Measurements from ENCODE around the gene PTPRZ1. TPM values are rescaled to one million over a fixed set of nuclear protein-coding genes. Genes with fewer than 3 reads are reported as not detected.
A peak's percentile ranks its signal among the peaks of the same experiment; 100 is the strongest.

PTPRZ1 gene
- not detected for total RNA-seq

GRCh38 chr7:121872831-121873288 is at the start of gene PTPRZ1:
TSS of gene PTPRZ1 (plus strand) at chr7:121873161. CDS start at chr7:121873500, 339 bp downstream.
- H3K27me3 Mint-ChIP-seq, result peaks cover 52% of the 10 kb centered on the region
- H3K9me3 Mint-ChIP-seq, result no peaks in the 10 kb centered on the region
- DNase-seq, result peak; percentile 2
- H3K27ac Mint-ChIP-seq, result no peak within 1 kb of the TSS
- H3K4me1 Mint-ChIP-seq, result peaks cover 3% of the 10 kb centered on the region
- peak within 1 kb of the TSS; percentile 6 for H3K4me3 Mint-ChIP-seq
- H3K36me3 Mint-ChIP-seq, result peaks cover 2% of the 10 kb centered on the region

DNA sequence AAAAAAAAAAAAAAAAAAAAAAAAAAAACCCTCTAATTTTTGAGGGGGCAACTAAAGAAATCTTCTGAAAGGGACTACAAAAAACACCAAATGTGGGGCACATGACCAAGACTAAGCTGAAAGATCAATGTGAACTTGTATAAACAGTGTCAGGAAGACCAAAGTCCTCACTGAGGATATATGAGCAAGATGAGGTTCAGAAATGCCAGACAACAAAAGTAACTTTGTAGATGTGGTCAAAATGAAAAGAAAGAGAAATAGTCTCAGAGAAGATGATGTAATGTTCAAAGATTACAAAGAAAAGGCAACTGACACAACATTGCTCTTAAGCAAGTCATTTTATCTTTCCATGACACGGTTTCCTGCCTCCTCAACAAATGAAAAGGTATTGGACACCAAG is 48.7 kb upstream of the PTPRZ1 start:
- no peak for DNase-seq
- no peak overlapping the region for H3K27ac Mint-ChIP-seq
- H3K4me1 Mint-ChIP-seq, result no peaks in the 10 kb centered on the region
- no peaks in the 10 kb centered on the region for H3K36me3 Mint-ChIP-seq
- no peaks in the 10 kb centered on the region for H3K27me3 Mint-ChIP-seq
- no peak overlapping the region for H3K4me3 Mint-ChIP-seq
- H3K9me3 Mint-ChIP-seq, result no peaks in the 10 kb centered on the region

DNA sequence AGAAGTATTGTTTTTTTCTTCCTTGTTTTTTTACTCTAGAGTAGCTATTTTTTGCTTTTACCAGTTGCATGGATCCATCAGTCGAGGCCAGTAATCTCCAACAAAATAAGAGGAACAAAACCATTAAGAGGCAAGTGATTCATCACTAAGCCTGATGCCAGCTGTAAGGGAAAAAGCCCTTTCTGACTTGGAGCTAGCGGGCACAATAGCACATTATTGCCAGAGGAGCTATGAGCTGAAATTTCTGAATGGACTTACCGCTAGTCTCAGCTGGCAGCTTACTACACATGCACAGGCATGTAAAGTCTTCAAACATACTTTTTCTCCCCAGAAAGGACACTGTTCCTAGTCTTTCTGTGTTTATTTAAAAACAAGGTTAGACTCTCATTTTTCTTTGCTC is 41.6 kb upstream of the PTPRZ1 start:
- Mint-ChIP-seq H3K9me3 (peaks cover 2% of the 10 kb centered on the region), H3K4me1 (no peaks in the 10 kb centered on the region), H3K36me3 (no peaks in the 10 kb centered on the region), H3K27me3 (no peaks in the 10 kb centered on the region), H3K27ac (no peak overlapping the region), H3K4me3 (no peak overlapping the region)
- DNase-seq, result no peak

- peaks cover 2% of the 10 kb centered on the region for H3K9me3 Mint-ChIP-seq
- no peak overlapping the region for H3K27ac Mint-ChIP-seq
- H3K4me3 Mint-ChIP-seq, result no peak overlapping the region
- DNase-seq, result no peak
- H3K36me3 Mint-ChIP-seq, result no peaks in the 10 kb centered on the region
- no peaks in the 10 kb centered on the region for H3K4me1 Mint-ChIP-seq
- H3K27me3 Mint-ChIP-seq, result no peaks in the 10 kb centered on the region
Observed at GRCh38 chr7:121831801-121832200, 41.2 kb upstream of the PTPRZ1 start.

GRCh38 chr7:121832347-121832746 is 40.6 kb upstream of the PTPRZ1 start:
- no peak overlapping the region for H3K27ac Mint-ChIP-seq
- H3K9me3 Mint-ChIP-seq, result peaks cover 2% of the 10 kb centered on the region
- DNase-seq, result no peak
- H3K4me3 Mint-ChIP-seq, result no peak overlapping the region
- H3K4me1 Mint-ChIP-seq, result no peaks in the 10 kb centered on the region
- no peaks in the 10 kb centered on the region for H3K36me3 Mint-ChIP-seq
- H3K27me3 Mint-ChIP-seq, result no peaks in the 10 kb centered on the region

GRCh38 chr7:121833991-121834390 is 39.0 kb upstream of the PTPRZ1 start:
- Mint-ChIP-seq H3K27me3 (no peaks in the 10 kb centered on the region), H3K36me3 (no peaks in the 10 kb centered on the region), H3K9me3 (peaks cover 2% of the 10 kb centered on the region), H3K4me3 (no peak overlapping the region), H3K4me1 (no peaks in the 10 kb centered on the region), H3K27ac (no peak overlapping the region)
- no peak for DNase-seq

DNA sequence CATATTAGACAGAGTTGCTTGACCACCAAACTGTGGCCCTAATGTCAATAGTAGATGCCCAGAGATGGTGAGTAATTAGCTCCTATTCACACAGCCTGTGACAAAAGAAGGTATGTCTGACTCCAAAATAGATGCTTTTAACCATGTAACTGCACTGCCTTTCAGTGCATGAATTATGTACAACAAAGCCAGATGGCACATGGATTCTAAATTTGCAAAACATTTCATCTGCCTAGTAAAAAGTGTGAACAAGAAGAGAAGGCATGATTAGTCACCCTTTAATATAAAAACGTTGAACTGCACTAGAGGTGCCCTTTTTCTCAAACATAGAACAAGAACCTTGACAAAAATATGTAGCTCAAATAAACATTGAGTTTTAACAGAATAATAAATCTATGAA is 35.5 kb upstream of the PTPRZ1 start:
- peaks cover 5% of the 10 kb centered on the region for H3K9me3 Mint-ChIP-seq

GRCh38 chr7:121847041-121847440 is 25.9 kb upstream of the PTPRZ1 start:
- H3K9me3 Mint-ChIP-seq, result peaks cover 3% of the 10 kb centered on the region
- no peak for DNase-seq
- no peak overlapping the region for H3K4me3 Mint-ChIP-seq
- H3K36me3 Mint-ChIP-seq, result no peaks in the 10 kb centered on the region
- H3K27ac Mint-ChIP-seq, result no peak overlapping the region
- no peaks in the 10 kb centered on the region for H3K4me1 Mint-ChIP-seq
- no peaks in the 10 kb centered on the region for H3K27me3 Mint-ChIP-seq

More for the DNA sequence above, 35.5 kb upstream of the PTPRZ1 start:
- H3K4me3 Mint-ChIP-seq, result no peak overlapping the region
- DNase-seq, result no peak
- no peaks in the 10 kb centered on the region for H3K27me3 Mint-ChIP-seq
- H3K27ac Mint-ChIP-seq, result no peak overlapping the region
- no peaks in the 10 kb centered on the region for H3K36me3 Mint-ChIP-seq
- no peaks in the 10 kb centered on the region for H3K4me1 Mint-ChIP-seq

DNA sequence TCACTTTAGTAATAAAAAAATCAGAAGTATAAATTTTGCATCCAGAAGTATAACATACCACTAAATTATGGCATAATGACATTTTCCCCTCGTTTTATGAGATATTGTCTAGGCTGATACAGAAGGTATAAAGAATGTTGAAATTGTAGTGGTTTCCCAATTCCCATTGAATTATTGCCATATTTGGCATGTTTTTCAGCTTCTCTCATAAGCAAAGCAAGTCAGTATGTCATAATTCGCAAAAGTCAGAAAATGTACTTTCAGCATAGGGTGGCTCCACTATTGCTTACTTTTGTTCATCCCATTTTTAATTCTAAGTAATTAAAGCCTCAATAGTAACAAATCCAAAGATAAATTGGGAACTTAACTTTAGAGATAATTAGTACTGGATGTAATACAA is 19.7 kb upstream of the PTPRZ1 start:
- Mint-ChIP-seq H3K9me3 (peaks cover 3% of the 10 kb centered on the region), H3K27ac (no peak overlapping the region), H3K4me3 (no peak overlapping the region), H3K4me1 (no peaks in the 10 kb centered on the region), H3K36me3 (no peaks in the 10 kb centered on the region), H3K27me3 (no peaks in the 10 kb centered on the region)
- no peak for DNase-seq

GRCh38 chr7:121860953-121861352 is 12.0 kb upstream of the PTPRZ1 start:
- no peak overlapping the region for H3K4me3 Mint-ChIP-seq
- no peak for DNase-seq
- no peaks in the 10 kb centered on the region for H3K9me3 Mint-ChIP-seq
- H3K4me1 Mint-ChIP-seq, result no peaks in the 10 kb centered on the region
- no peaks in the 10 kb centered on the region for H3K27me3 Mint-ChIP-seq
- no peaks in the 10 kb centered on the region for H3K36me3 Mint-ChIP-seq
- no peak overlapping the region for H3K27ac Mint-ChIP-seq

DNA sequence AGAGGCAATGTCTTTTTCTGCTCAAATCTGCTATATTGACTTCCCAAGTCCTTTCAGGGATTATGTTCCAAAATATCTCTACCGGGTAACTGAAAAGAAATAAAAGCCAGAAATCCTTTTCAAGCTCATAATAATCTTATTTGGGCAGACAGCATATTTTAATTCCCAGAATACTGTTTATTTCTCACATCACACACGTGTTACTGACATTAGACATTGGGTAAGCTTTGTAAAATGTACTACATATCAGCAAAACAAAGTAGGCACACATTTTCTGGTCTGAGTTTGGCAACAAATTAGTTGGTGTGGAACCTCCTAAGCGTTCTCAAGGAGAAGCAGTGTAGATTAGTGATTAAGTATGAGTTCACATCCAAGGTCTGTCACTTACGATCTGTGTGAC is 10.4 kb upstream of the PTPRZ1 start:
- H3K27ac Mint-ChIP-seq, result no peak overlapping the region
- H3K4me1 Mint-ChIP-seq, result no peaks in the 10 kb centered on the region

GRCh38 chr7:121871188-121871587 is 1.8 kb upstream of the PTPRZ1 start:
- H3K36me3 Mint-ChIP-seq, result peaks cover 2% of the 10 kb centered on the region
- H3K4me3 Mint-ChIP-seq, result no peak overlapping the region
- no peak overlapping the region for H3K27ac Mint-ChIP-seq
- H3K27me3 Mint-ChIP-seq, result peaks cover 49% of the 10 kb centered on the region
- peaks cover 1% of the 10 kb centered on the region for H3K9me3 Mint-ChIP-seq
- no peak for DNase-seq
- peaks cover 3% of the 10 kb centered on the region for H3K4me1 Mint-ChIP-seq

More for the DNA sequence above, 10.4 kb upstream of the PTPRZ1 start:
- H3K4me3 Mint-ChIP-seq, result no peak overlapping the region
- H3K9me3 Mint-ChIP-seq, result peaks cover 1% of the 10 kb centered on the region
- H3K27me3 Mint-ChIP-seq, result no peaks in the 10 kb centered on the region
- no peak for DNase-seq
- no peaks in the 10 kb centered on the region for H3K36me3 Mint-ChIP-seq

DNA sequence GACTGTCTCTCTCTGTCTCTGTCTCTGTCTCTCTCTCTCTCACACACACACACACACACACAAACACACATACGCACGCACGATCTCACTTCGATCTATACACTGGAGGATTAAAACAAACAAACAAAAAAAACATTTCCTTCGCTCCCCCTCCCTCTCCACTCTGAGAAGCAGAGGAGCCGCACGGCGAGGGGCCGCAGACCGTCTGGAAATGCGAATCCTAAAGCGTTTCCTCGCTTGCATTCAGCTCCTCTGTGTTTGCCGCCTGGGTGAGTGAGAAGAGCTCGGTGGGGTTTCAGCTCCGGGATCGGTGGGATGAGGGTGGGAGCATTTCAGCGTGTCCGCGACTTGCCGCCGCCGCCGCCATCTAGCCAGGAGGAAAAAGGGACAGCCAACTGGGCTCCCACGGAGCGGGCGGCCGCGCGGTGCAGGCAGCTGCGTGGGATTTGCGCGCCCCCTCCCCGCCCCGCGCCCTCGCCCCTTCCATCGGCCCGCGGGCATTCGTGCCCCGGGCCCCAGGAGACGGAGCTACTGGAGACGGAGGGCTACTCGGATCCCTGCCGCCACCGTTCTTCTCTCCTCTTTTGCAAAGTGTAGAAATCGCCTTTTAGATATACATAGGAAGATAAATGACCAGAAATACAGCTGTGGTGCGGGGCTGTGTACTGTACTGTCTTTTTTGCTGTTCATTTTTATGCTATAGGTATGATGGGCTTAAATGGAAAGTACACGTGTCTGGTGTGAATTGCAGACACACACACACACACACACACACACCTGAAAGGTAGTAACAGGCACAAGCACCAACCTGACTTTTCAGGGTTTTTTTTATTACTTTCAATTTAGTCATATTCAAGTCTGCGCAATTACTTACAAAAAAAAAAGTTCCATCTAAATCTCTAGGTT is 581 bp downstream of the PTPRZ1 start:
- Mint-ChIP-seq H3K4me3 (peak overlapping the region; percentile 6), H3K9me3 (no peaks in the 10 kb centered on the region), H3K36me3 (peaks cover 2% of the 10 kb centered on the region), H3K27me3 (peaks cover 52% of the 10 kb centered on the region), H3K27ac (no peak overlapping the region), H3K4me1 (peaks cover 3% of the 10 kb centered on the region)
- DNase-seq, result no peak

GRCh38 chr7:121874298-121874697 is 1.3 kb downstream of the PTPRZ1 start:
- Mint-ChIP-seq H3K4me1 (peaks cover 3% of the 10 kb centered on the region), H3K9me3 (no peaks in the 10 kb centered on the region), H3K27me3 (peaks cover 52% of the 10 kb centered on the region), H3K27ac (no peak overlapping the region), H3K4me3 (no peak overlapping the region), H3K36me3 (peaks cover 2% of the 10 kb centered on the region)
- DNase-seq, result no peak

DNA sequence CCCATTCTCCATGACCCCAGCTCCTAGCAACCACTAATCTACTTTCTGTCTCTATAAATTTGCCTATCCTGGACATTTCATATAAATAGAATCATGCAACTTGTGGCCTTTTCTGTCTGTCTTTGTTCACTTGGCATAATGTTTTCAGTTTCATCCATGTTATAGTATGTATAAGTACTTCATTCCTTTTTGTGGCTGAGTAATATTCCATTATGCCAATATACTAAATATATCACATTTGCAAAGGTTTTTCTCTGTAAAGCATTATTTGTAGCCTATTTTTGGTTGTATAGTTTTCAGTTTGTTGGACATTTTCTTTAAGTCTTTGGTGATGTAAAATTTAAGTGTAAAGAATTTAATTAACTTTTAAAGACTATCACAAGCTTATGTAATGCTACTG is 2.2 kb downstream of the PTPRZ1 start:
- Mint-ChIP-seq H3K4me1 (peaks cover 3% of the 10 kb centered on the region), H3K36me3 (peaks cover 2% of the 10 kb centered on the region), H3K4me3 (no peak overlapping the region), H3K9me3 (no peaks in the 10 kb centered on the region), H3K27ac (no peak overlapping the region), H3K27me3 (peaks cover 52% of the 10 kb centered on the region)
- no peak for DNase-seq

Data from activated naive CD8-positive, alpha-beta T cell treated with anti-CD3 and anti-CD28 coated beads for 36 hours (primary cell).